ENCODE results near the gene CALB2. TPM values are rescaled to one million over a fixed set of nuclear protein-coding genes. Genes with fewer than 3 reads are reported as not detected.

Gene CALB2
- total and polyA plus RNA-seq, 2 of the 8 experiments (the other 6 are each of a cell fraction or from before 2014, with no cell fraction given), result 1.9 to 2.6 TPM

DNA sequence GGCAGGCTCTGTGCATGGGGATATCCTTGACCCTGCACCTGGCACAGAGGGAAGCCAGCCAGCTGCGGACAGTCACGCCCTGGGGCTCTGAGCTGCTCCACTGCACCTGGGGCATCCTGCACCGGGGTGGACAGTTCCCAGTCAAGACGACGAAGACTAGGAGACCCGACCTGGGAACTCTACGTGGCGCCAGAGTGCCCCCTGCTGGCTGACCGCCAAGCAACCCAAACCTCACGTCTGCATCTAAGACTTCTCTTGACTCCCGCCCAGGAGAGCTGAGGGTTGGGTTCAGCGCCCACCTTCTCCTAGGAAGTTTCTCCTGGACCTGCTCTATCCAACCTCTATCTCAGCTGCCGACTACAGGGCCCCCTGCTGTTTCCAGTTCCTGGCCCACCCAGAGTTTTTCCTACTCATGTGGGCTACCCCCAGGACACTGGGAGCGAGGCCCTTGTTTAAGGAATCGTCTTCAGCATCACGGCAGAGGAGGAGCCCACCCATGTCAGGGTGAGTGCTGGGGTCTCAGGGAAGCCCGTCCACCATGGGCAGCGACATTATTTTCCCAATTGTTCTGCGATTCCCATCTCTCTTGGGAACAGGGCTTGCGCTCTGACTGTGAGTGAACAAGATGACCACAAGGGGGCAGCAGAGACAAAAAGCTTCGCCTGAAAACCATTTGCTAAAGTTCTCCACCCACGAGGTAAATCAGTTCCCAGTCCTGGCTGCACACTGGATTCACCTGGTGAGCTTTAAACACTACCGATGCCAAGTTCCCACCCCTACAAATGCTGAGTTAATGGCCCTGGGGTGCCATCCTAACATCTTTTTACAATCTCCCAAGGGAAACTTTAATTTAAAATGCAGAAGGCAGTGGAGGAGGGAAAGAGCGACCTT lies 54.0 kb downstream of the CALB2 start (continued):
- TF ChIP-seq TAF1 (IDR thresholded peaks at IDR 0.05; ENCODE audit: low read depth, low read length) (0 out of 2 replicates have a peak, but pooled peaks have one; percentile 28), TCF12 (IDR thresholded peaks at IDR 0.05; ENCODE audit: low read depth, low read length) (0 out of 2 replicates have a peak, but pooled peaks have one; percentile 21), KDM4A (IDR thresholded peaks at IDR 0.05; ENCODE audit: low read depth, low read length, severe bottlenecking) (peak; percentile 74), JUND (IDR thresholded peaks at IDR 0.05; ENCODE audit: low read length) (no peak)
- TF ChIP-seq, protein P1, sequence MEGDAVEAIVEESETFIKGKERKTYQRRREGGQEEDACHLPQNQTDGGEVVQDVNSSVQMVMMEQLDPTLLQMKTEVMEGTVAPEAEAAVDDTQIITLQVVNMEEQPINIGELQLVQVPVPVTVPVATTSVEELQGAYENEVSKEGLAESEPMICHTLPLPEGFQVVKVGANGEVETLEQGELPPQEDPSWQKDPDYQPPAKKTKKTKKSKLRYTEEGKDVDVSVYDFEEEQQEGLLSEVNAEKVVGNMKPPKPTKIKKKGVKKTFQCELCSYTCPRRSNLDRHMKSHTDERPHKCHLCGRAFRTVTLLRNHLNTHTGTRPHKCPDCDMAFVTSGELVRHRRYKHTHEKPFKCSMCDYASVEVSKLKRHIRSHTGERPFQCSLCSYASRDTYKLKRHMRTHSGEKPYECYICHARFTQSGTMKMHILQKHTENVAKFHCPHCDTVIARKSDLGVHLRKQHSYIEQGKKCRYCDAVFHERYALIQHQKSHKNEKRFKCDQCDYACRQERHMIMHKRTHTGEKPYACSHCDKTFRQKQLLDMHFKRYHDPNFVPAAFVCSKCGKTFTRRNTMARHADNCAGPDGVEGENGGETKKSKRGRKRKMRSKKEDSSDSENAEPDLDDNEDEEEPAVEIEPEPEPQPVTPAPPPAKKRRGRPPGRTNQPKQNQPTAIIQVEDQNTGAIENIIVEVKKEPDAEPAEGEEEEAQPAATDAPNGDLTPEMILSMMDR (IDR thresholded peaks at IDR 0.05; ENCODE audit: control extremely low read depth in 1 of 3, insufficient read depth in 1 of 3, low read depth in 1 of 3, low read length in 3 of 3), result peak; percentile 84 to 90 (median 86)

Measured in H1 (cell line).